CD14-positive monocyte (primary cell): ENCODE data around the gene MICALL2. TPM values are rescaled to one million over a fixed set of nuclear protein-coding genes. Genes with fewer than 3 reads are reported as not detected.

Experiments
- DNase-seq, 3 donors: peaks; one replicate each; pipeline ENCODE4 v3.0.0-alpha.2; 2011 to 2022
- H2AFZ ChIP-seq: 2 replicates; pipeline ENCODE4 v1.6.0; 2012; ENCODE audit warnings: mild to moderate bottlenecking, low read depth, low read length, inconsistent platforms; ENCODE audit not compliant: insufficient read depth, poor library complexity, severe bottlenecking
- H3K27ac ChIP-seq, 2 donors: 1 replicate in 1 of 2; 2 replicates in 1 of 2; pipeline ENCODE4 v1.5.1; 2012 to 2013; ENCODE audit warnings: low read length in 2 of 2, control low read depth in 1 of 2, inconsistent platforms in 1 of 2, low read depth in 1 of 2, mild to moderate bottlenecking in 1 of 2
- H3K27me3 ChIP-seq, 2 donors: one replicate each; pipeline versions ENCODE4 v1.6.0 to v1.6.1; 2011 to 2013; ENCODE audit warnings: low read length in 2 of 2; ENCODE audit not compliant: control insufficient read depth in 2 of 2, insufficient read depth in 2 of 2
- H3K36me3 ChIP-seq, 2 donors: replicated peaks in 1 of 2; 1 replicate in 1 of 2; 2 replicates in 1 of 2; pipeline versions ENCODE4 v1.5.1 to v1.6.1; 2012 to 2013; ENCODE audit warnings: low read length in 2 of 2, control low read depth in 1 of 2, inconsistent platforms in 1 of 2, mild to moderate bottlenecking in 1 of 2; ENCODE audit not compliant: insufficient read depth in 2 of 2, control insufficient read depth in 1 of 2
- H3K4me1 ChIP-seq, 2 donors: 1 replicate in 1 of 2; 2 replicates in 1 of 2; pipeline versions ENCODE4 v1.5.1 to v1.6.1; 2012 to 2013; ENCODE audit warnings: low read length in 2 of 2, control low read depth in 1 of 2, inconsistent platforms in 1 of 2, mild to moderate bottlenecking in 1 of 2, moderate library complexity in 1 of 2; ENCODE audit not compliant: insufficient read depth in 2 of 2, control insufficient read depth in 1 of 2
- H3K4me2 ChIP-seq: replicated peaks from 2 replicates; pipeline ENCODE3; 2012; ENCODE audit warnings: low read length, moderate library complexity, mild to moderate bottlenecking; ENCODE audit not compliant: poor library complexity, severe bottlenecking; ENCODE audit errors: extremely low read depth
- H3K4me3 ChIP-seq, 3 experiments: fragments of 200-600 bp in 1 of 3; sonication (generic) in 1 of 3; replicated peaks in 1 of 3; 1 replicate in 2 of 3; 2 replicates in 1 of 3; pipeline ENCODE4 v1.5.1; 2011 to 2013; ENCODE audit warnings: low read length in 3 of 3, mild to moderate bottlenecking in 3 of 3, control low read depth in 2 of 3, low read depth in 2 of 3, inconsistent platforms in 1 of 3, moderate library complexity in 1 of 3
- H3K79me2 ChIP-seq: 2 replicates; pipeline ENCODE4 v1.6.0; 2012; ENCODE audit warnings: mild to moderate bottlenecking, control low read depth, inconsistent platforms, low read length, moderate library complexity; ENCODE audit not compliant: insufficient read depth
- H3K9ac ChIP-seq: 2 replicates; pipeline ENCODE4 v1.6.0; 2017; ENCODE audit warnings: low read length, mild to moderate bottlenecking; ENCODE audit not compliant: insufficient read depth, poor library complexity, severe bottlenecking
- H3K9me3 ChIP-seq, 2 donors: replicated peaks in 1 of 2; 1 replicate in 1 of 2; 2 replicates in 1 of 2; pipeline versions ENCODE4 v1.5.1 to v1.6.1; 2012 to 2013; ENCODE audit warnings: low read length in 2 of 2, control low read depth in 1 of 2; ENCODE audit not compliant: control insufficient read depth in 1 of 2, insufficient read depth in 1 of 2
- H4K20me1 ChIP-seq: 2 replicates; pipeline ENCODE4 v1.6.0; 2012; ENCODE audit warnings: mild to moderate bottlenecking, low read length, control low read depth, moderate library complexity; ENCODE audit not compliant: insufficient read depth
- H3K27ac Mint-ChIP-seq, 7 donors: one replicate each; pipeline ENCODE4 v1.8.0; 2020; ENCODE audit warnings: mild to moderate bottlenecking in 7 of 7, mixed read lengths in 7 of 7, moderate library complexity in 6 of 7, inconsistent platforms in 2 of 7
- H3K27me3 Mint-ChIP-seq, 3 donors: one replicate each; pipeline ENCODE4 v1.8.0; 2021 to 2022; ENCODE audit warnings: low read depth in 3 of 3, mild to moderate bottlenecking in 3 of 3, mixed read lengths in 3 of 3, moderate library complexity in 3 of 3, inconsistent platforms in 1 of 3
- H3K36me3 Mint-ChIP-seq, 2 donors: one replicate each; pipeline ENCODE4 v1.8.0; 2020; ENCODE audit warnings: mixed read lengths in 2 of 2, inconsistent platforms in 1 of 2, mild to moderate bottlenecking in 1 of 2
- H3K4me1 Mint-ChIP-seq: one replicate; pipeline ENCODE4 v1.8.0; 2020; ENCODE audit warnings: mild to moderate bottlenecking, mixed read lengths
- H3K4me3 Mint-ChIP-seq, 2 donors: one replicate each; pipeline ENCODE4 v1.8.0; 2020; ENCODE audit warnings: mild to moderate bottlenecking in 2 of 2, mixed read lengths in 2 of 2, moderate library complexity in 1 of 2
- H3K9me3 Mint-ChIP-seq, 7 donors: one replicate each; pipeline ENCODE4 v1.8.0; 2020 to 2022; ENCODE audit warnings: mixed read lengths in 7 of 7, mild to moderate bottlenecking in 6 of 7, moderate library complexity in 6 of 7, inconsistent platforms in 2 of 7
- WGBS: methylation state at CpG from one replicate; pipeline ENCODE4 v1.1.5; 2013; ENCODE audit warnings: missing lambda C conversion rate; ENCODE audit not compliant: insufficient coverage; 5-methylcytosine and 5-hydroxymethylcytosine counted together
- intact Hi-C, 2 donors: fragments of 100-400 bp; cut with micrococcal nuclease; formaldehyde crosslinking; loops; one replicate each; pipeline versions ENCODE4 v1.15.0 to v1.15.1; 2023
- polyA plus RNA-seq, 3 donors: library from polyadenylated mRNA; depleted of rRNA in 1 of 3; unstranded in 2 of 3; stranded (reverse) in 1 of 3; fragments of 300-500 nt in 2 of 3; fragments of >200 nt in 1 of 3; fragmentation: Illumina TruSeq in 2 of 3; gene quantifications; 1 replicate in 2 of 3; 2 replicates in 1 of 3; pipeline ENCODE4 v1.2.3, GENCODE V29; 2012 to 2021
- TF ChIP-seq, protein P1 (sequence below): fragments of 200-600 bp; IDR thresholded peaks from one replicate; pipeline ENCODE4 v1.8.0; 2022; ENCODE audit warnings: antibody characterized with exemption, mild to moderate bottlenecking

MICALL2 gene
- polyA plus RNA-seq, 3 donors = 0.14 to 7.2 (median 0.72) TPM

DNA sequence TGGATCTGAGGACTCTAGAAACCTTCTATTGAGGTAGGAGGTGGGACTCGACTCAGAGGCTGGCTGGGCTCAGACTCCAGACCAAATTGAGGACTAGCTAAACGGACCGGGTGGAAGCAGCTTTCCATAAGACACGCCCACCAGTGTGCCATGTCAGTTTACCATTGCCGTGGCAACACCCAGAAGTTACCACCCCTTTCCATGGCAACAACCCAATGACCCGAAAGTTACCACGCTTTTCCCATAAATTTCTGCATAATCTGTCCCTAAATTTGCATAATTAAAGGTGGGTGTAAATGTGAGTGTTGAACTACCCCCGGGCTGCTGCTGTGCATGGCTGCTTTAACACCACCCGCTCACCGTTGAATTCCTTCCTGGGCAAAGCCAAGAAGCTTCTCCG is 58.9 kb downstream of the MICALL2 start:
- Histone ChIP-seq H3K9me3 (peaks cover 16 to 18% of the 10 kb centered on the region in 2 donors), H3K79me2 (no peaks in the 10 kb centered on the region), H4K20me1 (no peaks in the 10 kb centered on the region), H3K36me3 (no peaks in the 10 kb centered on the region), H3K9ac (no peak overlapping the region), H2AFZ (no peak overlapping the region), H3K4me2 (no peak overlapping the region), H3K4me1 (no peaks in the 10 kb centered on the region), H3K27me3 (peaks cover 13 to 38% of the 10 kb centered on the region in 2 donors), H3K27ac (no peak overlapping the region), H3K4me3 (no peak overlapping the region)
- TF ChIP-seq, protein P1, sequence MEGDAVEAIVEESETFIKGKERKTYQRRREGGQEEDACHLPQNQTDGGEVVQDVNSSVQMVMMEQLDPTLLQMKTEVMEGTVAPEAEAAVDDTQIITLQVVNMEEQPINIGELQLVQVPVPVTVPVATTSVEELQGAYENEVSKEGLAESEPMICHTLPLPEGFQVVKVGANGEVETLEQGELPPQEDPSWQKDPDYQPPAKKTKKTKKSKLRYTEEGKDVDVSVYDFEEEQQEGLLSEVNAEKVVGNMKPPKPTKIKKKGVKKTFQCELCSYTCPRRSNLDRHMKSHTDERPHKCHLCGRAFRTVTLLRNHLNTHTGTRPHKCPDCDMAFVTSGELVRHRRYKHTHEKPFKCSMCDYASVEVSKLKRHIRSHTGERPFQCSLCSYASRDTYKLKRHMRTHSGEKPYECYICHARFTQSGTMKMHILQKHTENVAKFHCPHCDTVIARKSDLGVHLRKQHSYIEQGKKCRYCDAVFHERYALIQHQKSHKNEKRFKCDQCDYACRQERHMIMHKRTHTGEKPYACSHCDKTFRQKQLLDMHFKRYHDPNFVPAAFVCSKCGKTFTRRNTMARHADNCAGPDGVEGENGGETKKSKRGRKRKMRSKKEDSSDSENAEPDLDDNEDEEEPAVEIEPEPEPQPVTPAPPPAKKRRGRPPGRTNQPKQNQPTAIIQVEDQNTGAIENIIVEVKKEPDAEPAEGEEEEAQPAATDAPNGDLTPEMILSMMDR = no peak
- no peak for DNase-seq
- Mint-ChIP-seq H3K9me3 (peaks cover 7 to 37% (median 15%) of the 10 kb centered on the region in 7 donors), H3K27ac (no peak overlapping the region), H3K4me1 (peaks cover 3% of the 10 kb centered on the region), H3K27me3 (peaks cover 44 to 67% (median 53%) of the 10 kb centered on the region in 3 donors), H3K36me3 (peaks cover 0 to 5% of the 10 kb centered on the region in 2 donors), H3K4me3 (peak overlapping the region in 1 of 2 donors; percentile 7)
- intact Hi-C loops = no loop called here
- WGBS = 58% methylated on average over 7 of the region's 11 CpGs

DNA sequence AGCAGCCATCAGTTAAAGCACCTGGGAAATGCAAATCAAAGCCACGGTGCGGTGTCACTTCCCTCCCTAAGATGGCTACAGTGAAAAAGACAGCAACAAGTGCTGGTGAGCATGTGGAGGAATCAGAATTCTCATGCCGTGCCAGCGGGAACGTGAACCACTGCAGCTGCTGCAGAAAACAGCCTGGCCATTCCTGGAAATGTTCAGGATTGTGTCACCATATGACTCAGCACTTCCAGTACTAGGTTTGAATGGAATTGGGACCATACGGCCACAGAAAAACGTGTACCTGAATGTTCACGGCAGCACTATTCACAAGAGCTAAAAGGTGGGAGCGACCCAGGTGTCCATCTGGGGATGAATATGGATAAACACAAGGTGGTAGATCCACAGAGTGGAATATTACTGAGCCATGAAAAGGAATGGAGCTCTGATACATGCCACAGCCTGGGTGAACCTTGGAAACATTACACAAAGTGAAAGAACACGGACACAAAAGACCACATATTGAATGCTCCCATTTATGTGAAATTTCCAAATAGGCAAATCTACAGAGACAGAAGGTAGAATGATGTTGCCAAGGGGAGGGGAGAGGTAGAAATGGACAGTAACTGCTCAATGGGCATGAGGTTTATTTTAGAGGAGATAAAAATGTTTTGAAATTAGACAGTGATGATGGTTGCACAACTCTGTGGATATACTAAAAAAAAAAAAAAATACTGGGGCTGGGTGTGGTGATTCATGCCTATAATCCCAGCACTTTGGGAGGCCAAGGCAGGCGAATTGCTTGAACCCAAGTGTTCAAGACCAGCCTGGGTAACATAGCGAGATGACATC is 61.6 kb downstream of the MICALL2 start:
- TF ChIP-seq, protein P1 = no peak
- H3K9ac ChIP-seq = no peak overlapping the region
- WGBS = 88% methylated on average over 11 of the region's 12 CpGs
- H3K79me2 ChIP-seq = no peaks in the 10 kb centered on the region
- Mint-ChIP-seq H3K27me3 (peaks cover 26 to 49% (median 32%) of the 10 kb centered on the region in 3 donors), H3K36me3 (no peaks in the 10 kb centered on the region), H3K9me3 (peaks cover 7 to 40% (median 19%) of the 10 kb centered on the region in 7 donors), H3K4me3 (no peak overlapping the region), H3K4me1 (no peaks in the 10 kb centered on the region), H3K27ac (no peak overlapping the region)
- no peak overlapping the region for H3K4me3 ChIP-seq
- H4K20me1 ChIP-seq = no peaks in the 10 kb centered on the region
- intact Hi-C loops = no loop called here
- no peaks in the 10 kb centered on the region for H3K4me1 ChIP-seq
- H3K4me2 ChIP-seq = no peak overlapping the region
- peaks cover 8 to 23% of the 10 kb centered on the region in 2 donors for H3K9me3 ChIP-seq
- no peaks in the 10 kb centered on the region for H3K36me3 ChIP-seq
- no peak for DNase-seq
- no peak overlapping the region for H2AFZ ChIP-seq
- H3K27me3 ChIP-seq = peaks cover 1 to 18% of the 10 kb centered on the region in 2 donors
- no peak overlapping the region for H3K27ac ChIP-seq
